ENCODE measurements around the gene UTP18.
"Not testable (repeated sequence)": the region's sequence is repeated elsewhere in the genome, so short reads cannot be mapped to it uniquely, and the experiment has no call there.

The UTP18 gene

DNA sequence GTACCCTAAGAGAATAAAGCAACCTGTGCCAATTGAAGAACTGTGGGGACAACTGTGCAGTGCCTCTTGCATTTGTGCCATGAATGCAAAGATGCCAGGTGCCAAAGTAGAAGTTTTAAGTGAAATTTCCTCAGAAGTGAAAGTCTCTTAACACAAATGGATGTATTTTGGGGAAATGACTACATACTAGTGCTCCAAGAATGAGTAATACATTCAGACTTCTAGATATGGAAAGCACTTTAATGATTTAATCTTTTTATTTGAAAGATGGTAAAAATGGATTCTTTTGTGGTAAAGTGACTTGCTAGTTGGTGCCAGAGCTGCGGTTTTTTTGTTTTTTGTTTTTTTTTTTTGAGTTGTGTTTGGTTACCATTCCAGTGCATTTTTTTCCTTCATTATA is 15.0 kb downstream of the UTP18 start:
- Mint-ChIP-seq H3K36me3 (ENCODE audit: low read depth) (peaks cover 65% of the 10 kb centered on the region), H3K27ac (no peak overlapping the region), H3K9me3 (no peaks in the 10 kb centered on the region), H3K4me3 (no peak overlapping the region), H3K4me1 (peaks cover 9% of the 10 kb centered on the region), H3K27me3 (no peaks in the 10 kb centered on the region)
- ATAC-seq (no peak), DNase-seq (no peak)

DNA sequence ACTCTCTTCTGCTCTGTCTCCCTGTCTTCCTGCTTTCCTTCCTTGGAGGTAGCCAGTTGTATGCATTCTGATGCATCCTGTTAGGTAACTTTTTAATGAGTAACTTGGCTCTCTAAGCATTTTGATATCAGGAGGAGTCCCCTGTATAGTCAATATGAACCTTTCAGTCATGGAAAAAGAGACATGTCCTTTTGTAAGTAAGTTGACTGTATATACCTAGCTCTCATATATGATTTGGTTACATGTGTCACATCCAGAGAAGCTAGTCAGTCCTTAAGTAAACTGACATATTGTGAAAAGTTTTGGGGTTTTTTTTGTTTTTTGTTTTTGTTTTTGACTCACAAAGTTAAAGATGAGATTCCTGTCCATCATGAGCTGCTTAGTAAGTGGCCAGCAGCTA is 18.8 kb downstream of the UTP18 start:
- Mint-ChIP-seq H3K4me1 (peaks cover 2% of the 10 kb centered on the region), H3K27me3 (no peaks in the 10 kb centered on the region), H3K27ac (no peak overlapping the region), H3K36me3 (ENCODE audit: low read depth) (peaks cover 67% of the 10 kb centered on the region), H3K4me3 (no peak overlapping the region), H3K9me3 (no peaks in the 10 kb centered on the region)
- ATAC-seq (peak; percentile 59), DNase-seq (no peak)

GRCh38 chr17:51287412-51287811 is 27.1 kb downstream of the UTP18 start:
- Mint-ChIP-seq H3K27me3 (no peaks in the 10 kb centered on the region), H3K36me3 (ENCODE audit: low read depth) (peaks cover 59% of the 10 kb centered on the region), H3K4me1 (peaks cover 2% of the 10 kb centered on the region), H3K4me3 (no peak overlapping the region), H3K27ac (no peak overlapping the region), H3K9me3 (no peaks in the 10 kb centered on the region)
- ATAC-seq (no peak), DNase-seq (no peak)

- no peak overlapping the region for H3K4me3 Mint-ChIP-seq
- peaks cover 66% of the 10 kb centered on the region for H3K36me3 Mint-ChIP-seq (ENCODE audit: low read depth)
- ATAC-seq = no peak
- no peaks in the 10 kb centered on the region for H3K27me3 Mint-ChIP-seq
- H3K4me1 Mint-ChIP-seq = peaks cover 2% of the 10 kb centered on the region
- no peaks in the 10 kb centered on the region for H3K9me3 Mint-ChIP-seq
- no peak overlapping the region for H3K27ac Mint-ChIP-seq
- DNase-seq = no peak
Observed at GRCh38 chr17:51289696-51290111, 29.4 kb downstream of the UTP18 start.

GRCh38 chr17:51294338-51294737 is 34.0 kb downstream of the UTP18 start:
- H3K4me1 Mint-ChIP-seq, H3K27ac Mint-ChIP-seq, H3K9me3 Mint-ChIP-seq, H3K4me3 Mint-ChIP-seq, DNase-seq, ATAC-seq, H3K27me3 Mint-ChIP-seq: not testable (repeated sequence)
- peaks cover 51% of the 10 kb centered on the region for H3K36me3 Mint-ChIP-seq (ENCODE audit: low read depth)

DNA sequence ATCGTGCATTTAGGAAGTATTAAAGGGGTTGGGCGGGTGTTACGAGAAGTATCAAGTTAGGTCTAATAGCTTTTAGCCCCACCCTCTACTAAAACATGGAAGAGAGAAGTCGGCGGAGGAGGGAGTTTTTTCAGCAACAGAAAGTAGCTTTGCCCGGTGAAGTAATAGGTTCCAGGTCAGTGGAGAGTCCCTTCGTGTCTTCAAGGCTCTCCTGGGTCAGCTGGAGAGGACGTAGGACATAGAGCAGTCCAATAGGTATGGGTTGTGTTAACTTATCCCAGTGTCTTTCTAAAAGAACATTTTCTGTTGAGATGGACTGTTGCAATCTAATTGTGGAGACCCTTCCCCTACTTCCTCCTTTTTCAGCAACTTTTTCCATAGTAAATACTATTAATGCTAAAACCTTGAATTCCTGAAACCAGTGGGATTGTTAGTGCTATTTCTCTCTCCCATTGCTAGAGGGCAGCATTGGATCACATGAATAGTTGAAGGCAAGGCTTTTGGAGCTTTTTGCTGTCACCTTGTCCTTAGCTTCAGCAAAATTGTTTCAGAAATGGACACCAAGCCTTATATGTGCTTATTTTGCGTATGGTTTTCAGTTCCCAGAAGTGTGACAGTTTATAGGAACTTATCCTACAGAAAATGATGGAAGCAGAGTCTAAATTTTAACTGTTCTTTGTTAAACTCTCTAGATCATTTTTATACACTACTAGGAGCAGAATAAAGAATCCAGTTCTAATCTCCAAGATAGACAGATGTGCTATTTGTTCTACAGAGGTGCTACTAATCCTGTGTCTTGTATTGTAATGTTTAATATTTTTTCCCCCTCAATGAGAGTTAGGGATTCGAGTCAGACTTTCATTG is 38.4 kb downstream of the UTP18 start:
- Mint-ChIP-seq H3K9me3 (no peaks in the 10 kb centered on the region), H3K36me3 (ENCODE audit: low read depth) (peaks cover 25% of the 10 kb centered on the region), H3K27me3 (no peaks in the 10 kb centered on the region), H3K4me1 (peaks cover 3% of the 10 kb centered on the region), H3K27ac (peak overlapping the region; percentile 50), H3K4me3 (no peak overlapping the region)
- ATAC-seq (no peak), DNase-seq (no peak)

GRCh38 chr17:51299859-51300258 is 39.5 kb downstream of the UTP18 start:
- Mint-ChIP-seq H3K4me1 (peaks cover 3% of the 10 kb centered on the region), H3K4me3 (no peak overlapping the region), H3K9me3 (no peaks in the 10 kb centered on the region), H3K27ac (no peak overlapping the region), H3K36me3 (ENCODE audit: low read depth) (peaks cover 17% of the 10 kb centered on the region), H3K27me3 (no peaks in the 10 kb centered on the region)
- ATAC-seq (no peak), DNase-seq (no peak)

- H3K36me3 Mint-ChIP-seq (ENCODE audit: low read depth) = peaks cover 9% of the 10 kb centered on the region
- peaks cover 6% of the 10 kb centered on the region for H3K27me3 Mint-ChIP-seq
- DNase-seq = no peak
- no peak overlapping the region for H3K4me3 Mint-ChIP-seq
- peaks cover 22% of the 10 kb centered on the region for H3K9me3 Mint-ChIP-seq
- no peaks in the 10 kb centered on the region for H3K4me1 Mint-ChIP-seq
- no peak overlapping the region for H3K27ac Mint-ChIP-seq
- no peak for ATAC-seq
Observed at GRCh38 chr17:51305182-51305581, 44.8 kb downstream of the UTP18 start.

DNA sequence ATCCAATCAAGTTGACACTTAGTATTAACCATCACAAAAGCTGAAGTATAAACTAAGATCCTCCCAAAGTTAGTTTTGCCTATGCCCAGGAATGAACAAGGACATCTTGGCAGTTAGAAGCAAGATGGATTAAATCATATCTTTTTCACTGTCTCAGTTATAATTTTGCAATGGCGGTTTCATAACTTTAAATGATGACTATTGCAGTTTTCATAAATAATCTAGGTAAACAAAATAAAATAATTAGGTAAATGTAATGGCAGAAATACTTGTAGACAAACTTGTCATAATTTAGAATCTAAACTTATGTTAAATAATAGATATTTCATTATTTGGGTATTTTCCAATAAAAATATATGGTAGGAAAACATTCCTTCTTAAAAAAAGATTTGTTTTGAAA is 51.7 kb downstream of the UTP18 start:
- not testable (repeated sequence) for H3K4me3 Mint-ChIP-seq; DNase-seq; H3K27me3 Mint-ChIP-seq; H3K4me1 Mint-ChIP-seq; ATAC-seq; H3K36me3 Mint-ChIP-seq (ENCODE audit: low read depth); H3K27ac Mint-ChIP-seq
- peaks cover 22% of the 10 kb centered on the region for H3K9me3 Mint-ChIP-seq

DNA sequence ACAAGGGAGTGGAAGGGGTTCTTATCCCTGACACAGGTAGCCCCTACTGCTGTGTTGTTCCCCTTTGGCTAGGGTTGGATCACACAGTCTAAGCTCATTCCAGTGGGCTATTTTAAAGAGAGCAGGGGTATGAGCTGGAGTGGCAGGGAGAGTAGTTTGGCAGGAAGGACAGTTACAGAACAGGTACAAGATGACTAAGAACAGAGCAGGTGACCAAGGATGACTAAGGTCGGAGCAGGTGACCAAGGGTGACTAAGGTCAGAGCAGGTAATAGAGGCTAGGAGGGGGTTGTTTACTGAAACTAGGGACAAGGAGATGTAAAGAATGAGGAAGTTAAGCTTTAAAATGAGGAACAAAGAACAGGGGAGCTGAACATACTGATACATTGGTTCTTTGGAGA is 58.8 kb downstream of the UTP18 start:
- Mint-ChIP-seq H3K4me3 (no peak overlapping the region), H3K4me1 (no peaks in the 10 kb centered on the region), H3K36me3 (ENCODE audit: low read depth) (peaks cover 3% of the 10 kb centered on the region), H3K27ac (no peak overlapping the region), H3K9me3 (peaks cover 17% of the 10 kb centered on the region), H3K27me3 (no peaks in the 10 kb centered on the region)
- DNase-seq (no peak), ATAC-seq (no peak)

GRCh38 chr17:51322390-51323029 is 62.2 kb downstream of the UTP18 start:
- DNase-seq (no peak), ATAC-seq (peak; percentile 40)
- no peak overlapping the region for H3K4me3 Mint-ChIP-seq
- peaks cover 3% of the 10 kb centered on the region for H3K36me3 Mint-ChIP-seq (ENCODE audit: low read depth)
- H3K9me3 Mint-ChIP-seq = peaks cover 12% of the 10 kb centered on the region
- H3K4me1 Mint-ChIP-seq = no peaks in the 10 kb centered on the region
- peaks cover 3% of the 10 kb centered on the region for H3K27me3 Mint-ChIP-seq
- H3K27ac Mint-ChIP-seq = no peak overlapping the region

DNA sequence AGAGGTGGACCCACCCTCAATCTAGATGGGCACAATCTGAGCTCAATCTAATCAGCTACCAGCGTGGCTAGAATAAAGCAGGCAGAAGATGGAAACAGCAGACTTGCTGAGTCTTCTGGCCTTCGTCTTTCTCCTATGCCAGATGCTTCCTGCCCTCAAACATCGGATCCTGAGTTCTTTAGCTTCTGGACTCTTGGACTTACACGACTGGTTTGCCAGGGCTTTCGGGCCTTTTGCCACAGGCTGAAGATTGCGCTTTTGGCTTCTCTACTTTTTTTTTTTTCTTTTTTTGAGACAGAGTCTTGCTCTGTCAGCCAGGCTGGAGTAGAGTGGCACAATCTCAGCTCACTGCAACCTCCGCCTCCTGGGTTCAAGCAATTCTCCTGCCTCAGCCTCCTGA is 65.1 kb downstream of the UTP18 start:
- ATAC-seq (no peak), DNase-seq (no peak)
- Mint-ChIP-seq H3K27me3 (peaks cover 5% of the 10 kb centered on the region), H3K36me3 (ENCODE audit: low read depth) (no peaks in the 10 kb centered on the region), H3K4me3 (no peak overlapping the region), H3K4me1 (no peaks in the 10 kb centered on the region), H3K27ac (no peak overlapping the region), H3K9me3 (peaks cover 4% of the 10 kb centered on the region)

DNA sequence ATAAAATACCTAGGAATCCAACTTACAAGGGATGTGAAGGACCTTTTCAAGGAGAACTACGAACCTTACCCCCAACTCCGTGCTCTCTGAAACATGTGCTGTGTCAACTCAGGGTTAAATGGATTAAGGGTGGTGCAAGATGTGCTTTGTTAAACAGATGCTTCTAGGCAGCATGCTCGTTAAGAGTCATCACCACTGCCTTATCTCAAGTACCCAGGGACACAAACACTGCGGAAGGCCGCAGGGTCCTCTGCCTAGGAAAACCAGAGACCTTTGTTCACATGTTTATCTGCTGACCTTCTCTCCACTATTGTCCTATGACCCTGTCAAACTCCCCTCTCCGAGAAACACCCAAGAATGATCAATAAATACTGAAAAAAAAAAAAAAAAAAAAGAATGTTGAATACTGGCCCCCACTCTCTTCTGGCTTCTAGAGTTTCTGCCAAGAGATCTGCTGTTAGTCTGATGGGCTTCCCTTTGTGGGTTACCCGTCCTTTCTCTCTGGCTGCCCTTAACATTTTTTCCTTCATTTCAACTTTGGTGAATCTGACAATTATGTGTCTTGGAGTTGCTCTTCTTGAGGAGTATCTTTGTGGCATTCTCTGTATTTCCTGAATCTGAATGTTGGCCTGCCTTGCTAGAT is 70.6 kb downstream of the UTP18 start:
- not testable (repeated sequence) for H3K27ac Mint-ChIP-seq; H3K9me3 Mint-ChIP-seq; H3K27me3 Mint-ChIP-seq; H3K4me1 Mint-ChIP-seq; DNase-seq; ATAC-seq; H3K4me3 Mint-ChIP-seq; H3K36me3 Mint-ChIP-seq (ENCODE audit: low read depth)

- Mint-ChIP-seq H3K9me3 (no peaks in the 10 kb centered on the region), H3K27ac (no peak overlapping the region), H3K36me3 (ENCODE audit: low read depth) (no peaks in the 10 kb centered on the region), H3K27me3 (peaks cover 7% of the 10 kb centered on the region), H3K4me1 (no peaks in the 10 kb centered on the region), H3K4me3 (no peak overlapping the region)
- ATAC-seq (no peak), DNase-seq (no peak)
Observed at GRCh38 chr17:51335006-51335590, 74.8 kb downstream of the UTP18 start.
